Stimulated activated CD4-positive, alpha-beta T cell treated with anti-CD3 and anti-CD28 coated beads, Interleukin-2, amount 100 ng/mL, for 24 hours (primary cell): Measurements from ENCODE around the gene TMPRSS13.
A peak's percentile ranks its signal among the peaks of the same experiment; 100 is the strongest.

Experiments used
- DNase-seq, 2 donors: peaks; one replicate each; pipeline ENCODE4 v3.0.0-alpha.2; 2020

TMPRSS13 gene

DNA sequence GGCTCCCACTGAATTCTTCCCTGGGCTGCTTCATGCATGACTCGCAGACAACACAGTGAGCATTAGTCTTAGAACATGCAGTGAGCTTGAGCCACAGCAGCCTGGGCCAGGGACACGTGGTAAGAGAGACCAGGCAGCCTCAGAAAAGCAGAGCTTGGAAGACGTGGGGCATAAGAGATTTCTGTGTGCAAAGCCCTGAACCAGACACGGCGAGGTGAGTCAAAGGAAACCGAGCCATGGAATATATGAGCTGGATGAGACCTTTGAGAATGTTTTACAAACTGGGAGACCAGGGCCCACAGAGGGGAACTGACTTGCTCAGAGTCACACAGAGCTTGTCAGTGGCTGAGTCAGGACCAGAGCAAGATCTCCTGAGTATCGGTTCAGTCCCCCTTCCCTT, 44.2 kb downstream of the TMPRSS13 start:
- DNase-seq = peak in 1 of 2 donors; percentile 25

DNA sequence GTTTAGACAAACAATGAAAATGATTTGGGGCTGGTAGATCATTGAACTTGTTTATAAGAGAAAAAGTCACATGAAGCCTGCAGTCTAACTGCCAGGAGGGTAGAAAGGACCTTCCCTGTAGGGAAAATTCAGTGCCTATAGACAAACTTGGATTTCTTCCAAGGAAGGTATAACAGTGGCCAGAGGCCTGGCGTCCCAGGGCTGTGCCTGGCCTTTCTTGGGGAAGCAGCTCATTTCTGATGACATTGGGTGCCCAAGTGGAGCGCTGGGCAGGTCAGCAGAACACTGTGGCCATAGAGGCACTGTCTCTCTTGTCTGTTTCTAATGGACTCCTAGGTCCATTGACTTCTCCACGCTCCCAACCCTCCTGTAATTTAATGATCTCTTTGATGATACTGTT, 46.1 kb downstream of the TMPRSS13 start:
- no peak for DNase-seq

DNA sequence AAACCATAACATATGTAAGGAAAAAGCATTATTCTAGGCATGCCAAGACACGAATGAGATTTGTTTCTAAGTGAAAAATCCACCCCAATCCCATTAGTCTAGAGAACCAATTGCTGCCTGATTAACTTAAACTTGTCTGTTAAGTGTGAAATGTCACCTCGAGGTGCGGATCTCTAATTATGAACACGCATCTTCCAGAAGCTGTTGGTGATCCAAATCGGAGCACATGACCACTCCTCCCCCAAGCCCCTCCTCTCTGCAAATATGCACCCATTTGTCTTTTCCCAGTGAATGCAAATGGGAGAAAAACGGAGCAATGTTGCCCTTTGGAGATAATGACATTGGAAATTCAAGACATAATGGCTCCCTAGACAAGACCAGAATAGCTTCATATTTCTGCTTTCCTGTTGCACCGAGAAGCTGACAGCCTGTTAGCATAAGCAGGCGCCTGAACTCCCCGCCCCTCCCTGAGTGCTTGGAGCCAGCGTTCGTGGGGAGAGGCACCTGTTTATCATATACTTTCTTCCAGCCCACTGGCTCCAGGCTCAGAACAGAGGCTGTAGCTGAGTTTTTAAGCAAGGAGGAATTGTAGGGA, 46.8 kb downstream of the TMPRSS13 start:
- DNase-seq = no peak

DNA sequence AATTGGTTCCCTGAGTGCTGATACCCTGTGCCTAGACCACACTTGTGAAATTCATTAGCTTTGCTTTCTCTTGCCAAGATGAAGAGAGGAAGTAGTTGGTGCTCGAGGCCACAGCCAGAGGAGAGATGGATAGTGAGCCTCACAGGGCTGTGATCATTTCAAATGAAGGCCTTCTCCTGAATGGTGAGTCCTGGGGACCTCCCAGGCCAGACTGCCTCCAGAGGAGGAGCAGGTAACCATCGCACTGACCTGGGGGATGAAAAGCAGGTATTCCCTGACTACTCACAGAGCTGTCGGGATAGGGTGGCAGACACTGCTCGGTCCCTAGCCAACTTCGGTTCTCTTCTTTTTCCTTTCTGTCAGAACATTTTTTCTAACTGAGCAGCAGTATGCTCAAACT, 48.0 kb downstream of the TMPRSS13 start:
- DNase-seq = no peak

DNA sequence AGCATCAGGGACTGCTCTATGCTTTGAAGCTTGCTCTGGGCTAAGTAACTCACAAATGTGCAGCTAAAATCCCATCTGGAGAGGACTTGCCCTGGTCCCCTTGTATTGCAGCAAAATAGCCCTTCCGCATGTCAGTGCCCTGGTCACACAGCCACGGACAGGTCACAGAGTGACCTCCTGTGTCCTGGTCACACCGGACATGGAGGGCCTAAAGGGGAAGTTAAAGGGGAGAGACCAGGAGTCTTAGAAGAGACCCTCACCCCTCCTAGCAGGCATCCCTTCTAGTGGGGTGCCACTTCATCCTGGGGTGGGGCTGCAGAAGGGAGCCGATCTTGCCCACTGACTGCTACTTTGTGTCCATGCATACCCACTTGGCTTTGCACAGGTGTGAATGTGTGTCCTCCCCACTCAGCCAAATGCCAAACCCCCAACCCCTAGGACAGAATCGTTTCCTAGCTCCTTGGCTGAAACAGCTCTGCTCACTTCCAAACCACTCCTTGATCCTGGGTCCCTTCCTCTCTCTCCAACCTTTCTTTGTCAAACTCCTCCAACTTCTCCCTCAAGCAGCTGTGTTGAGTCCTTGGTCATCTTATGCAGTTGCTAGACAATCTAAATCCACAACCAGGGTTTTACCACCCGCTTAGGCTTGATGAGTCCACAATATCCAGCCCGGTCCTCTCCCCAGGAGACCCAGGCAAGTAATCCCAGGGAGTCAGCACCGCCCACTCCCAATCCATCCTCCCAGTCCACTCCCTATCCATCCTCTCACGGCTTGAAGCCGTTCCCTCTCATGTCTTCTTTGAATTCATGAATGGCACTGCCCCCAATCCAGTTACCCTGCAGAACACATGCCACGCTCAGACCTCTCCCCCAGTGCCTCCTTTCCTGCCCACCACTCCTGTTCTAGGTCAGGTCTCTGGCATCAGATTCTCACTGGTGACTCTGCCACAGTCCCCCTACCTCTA, 49.4 kb downstream of the TMPRSS13 start:
- no peak for DNase-seq

DNA sequence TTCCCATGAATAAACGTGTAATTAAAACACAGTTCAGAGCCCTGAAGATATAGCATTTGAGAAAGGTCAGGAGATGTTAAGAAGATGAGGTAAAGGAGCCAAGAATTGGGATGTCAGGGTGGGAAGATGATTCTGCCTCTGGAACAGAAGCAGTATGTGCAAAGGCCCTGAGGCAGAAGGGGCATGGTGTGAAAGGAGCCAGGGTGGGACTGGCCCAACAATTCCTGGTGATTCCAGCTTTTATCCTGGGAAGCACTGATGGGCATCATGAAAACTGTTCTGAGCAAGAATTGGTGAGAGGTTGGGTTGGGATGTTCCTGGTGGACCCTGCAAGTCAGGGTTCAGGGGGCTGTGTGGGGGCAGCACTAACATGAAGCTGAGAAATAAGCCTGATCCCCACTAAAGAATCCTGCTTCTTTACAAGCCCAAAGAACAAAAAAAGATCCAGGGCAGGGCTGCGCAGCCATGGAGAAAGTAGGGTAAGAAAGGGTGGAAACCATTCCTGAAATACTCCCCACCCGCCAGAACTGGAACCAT, 50.2 kb downstream of the TMPRSS13 start:
- no peak for DNase-seq

DNA sequence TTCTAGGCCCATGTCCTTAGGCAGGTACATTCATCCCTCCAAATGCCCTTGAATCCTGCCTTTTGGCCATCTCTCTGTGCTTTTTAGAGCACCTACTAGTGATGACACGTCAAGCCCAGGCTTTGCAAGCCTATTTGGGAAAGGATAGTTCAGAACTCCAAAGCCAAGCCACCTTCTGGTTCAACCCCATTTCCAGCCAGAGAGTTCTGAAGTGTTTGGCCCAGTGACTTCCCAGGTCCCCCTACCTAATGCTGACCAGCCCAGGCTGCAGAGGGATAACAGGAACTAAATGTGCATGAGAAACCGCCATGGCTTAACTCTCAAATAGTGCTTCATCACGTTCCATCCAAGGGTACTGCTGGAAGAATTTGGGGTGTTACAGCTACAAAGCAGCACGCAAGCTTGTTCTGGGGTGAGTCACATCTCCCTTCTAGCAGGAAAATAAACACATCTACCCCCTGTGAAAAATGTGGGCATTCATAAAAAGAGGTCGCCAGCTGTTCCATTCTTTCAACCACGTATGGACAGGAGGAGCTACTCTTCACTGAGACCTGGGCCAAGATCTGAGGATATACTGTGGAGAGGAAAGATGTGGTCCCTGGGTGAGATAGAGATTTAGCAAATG, 50.8 kb downstream of the TMPRSS13 start:
- DNase-seq = no peak

DNA sequence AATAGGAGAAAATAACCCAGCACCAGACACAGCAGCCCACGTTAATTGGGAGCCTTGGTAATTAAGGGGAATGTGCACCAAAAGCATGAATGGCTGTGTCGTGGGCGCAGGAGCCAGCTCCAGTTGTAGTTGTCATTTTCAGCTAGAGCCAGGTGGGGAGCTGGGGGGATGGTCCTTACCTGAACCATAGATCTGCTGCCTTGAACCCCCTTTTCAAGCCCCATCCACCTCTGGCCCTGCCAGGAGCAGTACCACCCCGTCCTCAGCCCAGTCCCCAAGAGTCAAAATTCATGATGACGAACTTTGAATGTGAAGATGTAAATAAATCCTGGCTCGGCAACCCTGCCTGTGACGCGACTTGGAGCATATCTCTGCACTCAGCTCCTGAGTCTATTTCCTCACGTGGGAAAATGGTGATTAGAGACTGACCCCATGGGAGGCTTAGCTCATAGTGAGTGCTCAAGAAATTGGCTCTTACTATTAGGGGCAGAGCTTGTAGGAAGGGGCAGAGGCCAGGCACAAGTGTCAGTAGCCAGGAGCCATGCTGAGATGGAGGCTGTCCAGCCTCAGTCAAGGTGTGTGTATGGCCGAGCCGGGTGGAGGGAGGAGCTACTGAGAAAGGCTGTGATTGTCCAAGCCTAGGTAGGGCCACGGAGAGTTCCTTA, 52.0 kb downstream of the TMPRSS13 start:
- no peak for DNase-seq

DNA sequence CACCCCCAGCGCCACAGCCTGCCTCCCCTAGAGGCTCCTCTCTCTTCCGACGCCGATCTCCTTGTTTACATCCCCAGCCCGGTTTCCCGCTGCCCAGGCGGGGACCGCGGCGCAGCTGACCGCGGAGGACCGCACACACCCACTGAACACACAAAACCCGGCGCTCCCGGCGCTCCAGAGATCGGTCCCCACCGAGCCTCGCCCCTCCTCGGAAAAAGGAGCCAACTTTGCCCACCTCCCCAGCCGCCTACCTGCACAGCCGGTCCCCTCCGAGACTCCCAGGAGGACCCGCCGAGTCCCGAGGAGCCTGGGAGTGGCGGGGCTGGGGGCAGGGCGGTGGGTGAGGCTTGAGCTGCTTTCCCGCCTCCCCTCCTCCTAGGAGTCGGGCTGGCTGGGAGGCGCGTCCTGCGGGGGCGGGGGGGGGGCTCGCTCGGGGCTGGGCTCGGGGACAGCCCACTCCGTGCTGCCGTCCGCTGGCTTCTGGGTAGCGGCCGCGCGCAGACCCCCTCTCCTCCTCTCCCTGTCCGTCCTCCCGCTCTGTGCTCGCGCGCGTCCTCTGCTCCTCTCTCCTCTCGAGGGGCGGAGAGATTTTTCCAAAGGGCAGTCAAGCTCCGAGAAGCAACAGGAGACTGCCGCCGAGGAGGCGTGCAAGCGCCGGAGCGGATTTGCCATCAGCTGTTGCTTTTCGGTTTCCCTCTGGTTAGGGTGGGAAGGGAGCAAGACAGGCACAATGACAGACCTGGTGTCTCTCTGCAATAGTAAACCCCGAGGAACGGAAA, 52.7 kb downstream of the TMPRSS13 start, which contains the start of gene FXYD6:
TSS of gene FXYD6 (minus strand) at position 318 of the 779 bp plus-strand sequence. CDS start 33,882 bp downstream, outside the sequence.
- DNase-seq = peak in 1 of 2 donors; percentile 17

DNA sequence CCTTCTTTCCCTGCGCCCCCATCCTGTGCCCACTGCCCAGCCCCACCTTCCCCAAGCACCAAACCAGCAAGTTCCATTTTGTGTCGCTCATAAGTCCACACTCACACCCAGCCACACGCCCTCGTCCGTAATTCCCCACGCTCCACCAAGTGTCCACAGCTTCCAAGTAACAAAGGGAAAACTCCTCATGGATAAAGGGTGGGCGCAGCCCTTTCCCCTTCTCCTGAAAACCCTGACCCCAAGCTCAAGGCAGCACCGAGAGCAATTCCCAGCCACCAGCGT, 53.2 kb downstream of the TMPRSS13 start:
- no peak for DNase-seq

DNA sequence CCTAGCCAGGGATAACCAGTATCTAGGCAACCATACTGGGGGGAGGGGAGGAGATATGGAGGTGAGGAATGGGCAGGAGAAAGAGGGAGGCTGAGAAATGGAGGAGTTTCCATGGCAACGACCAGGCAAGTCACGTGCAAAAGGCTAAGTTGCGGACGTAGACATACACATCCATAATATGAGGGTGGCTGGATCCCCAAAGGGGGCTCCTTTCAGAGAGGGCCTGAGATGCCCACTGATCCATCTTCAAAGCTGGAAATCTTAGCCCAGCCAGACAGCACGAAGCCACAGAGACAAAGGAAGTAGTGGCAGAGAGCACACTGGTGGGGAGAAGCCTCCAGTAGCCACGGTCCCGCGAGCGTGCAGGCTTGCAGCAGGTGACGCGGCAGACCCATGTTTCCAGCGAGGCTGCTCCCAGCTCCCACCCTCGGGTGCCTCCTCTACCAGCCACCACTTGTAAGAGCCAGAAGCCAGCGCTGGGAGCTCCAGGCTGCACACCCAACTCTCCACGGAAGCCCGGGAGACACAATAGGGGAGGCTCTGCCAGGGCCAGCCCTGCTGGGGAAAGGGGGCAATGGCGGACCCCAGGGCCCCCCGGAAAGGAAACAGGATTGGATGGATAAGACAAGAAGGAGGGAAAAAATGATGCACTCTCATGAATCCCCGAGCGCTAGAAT, 53.7 kb downstream of the TMPRSS13 start:
- DNase-seq = peak; percentile 23 to 31

DNA sequence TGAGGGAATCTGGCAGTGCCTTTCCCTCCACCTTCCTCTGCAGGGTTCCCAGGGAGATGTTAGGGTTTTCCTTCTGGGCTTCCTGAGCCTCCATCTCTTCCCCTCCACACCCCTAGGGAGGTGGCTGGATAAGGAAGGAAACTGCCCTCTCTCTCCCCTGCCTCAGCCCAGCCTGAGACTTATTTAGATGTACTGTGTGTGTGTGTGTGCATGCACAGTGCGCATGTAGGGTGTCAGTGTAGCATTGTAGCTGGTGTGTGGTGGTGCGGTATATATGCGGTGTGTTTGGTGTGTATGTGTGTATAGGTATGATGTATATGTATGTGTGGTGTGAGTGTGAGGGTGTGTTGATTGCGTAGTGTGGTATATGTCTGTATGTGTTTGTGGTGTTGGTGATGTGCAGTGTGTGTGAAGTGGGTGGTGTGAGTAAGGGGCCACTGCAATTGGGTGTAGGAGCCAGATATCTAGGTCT, 54.3 kb downstream of the TMPRSS13 start:
- DNase-seq = no peak

DNA sequence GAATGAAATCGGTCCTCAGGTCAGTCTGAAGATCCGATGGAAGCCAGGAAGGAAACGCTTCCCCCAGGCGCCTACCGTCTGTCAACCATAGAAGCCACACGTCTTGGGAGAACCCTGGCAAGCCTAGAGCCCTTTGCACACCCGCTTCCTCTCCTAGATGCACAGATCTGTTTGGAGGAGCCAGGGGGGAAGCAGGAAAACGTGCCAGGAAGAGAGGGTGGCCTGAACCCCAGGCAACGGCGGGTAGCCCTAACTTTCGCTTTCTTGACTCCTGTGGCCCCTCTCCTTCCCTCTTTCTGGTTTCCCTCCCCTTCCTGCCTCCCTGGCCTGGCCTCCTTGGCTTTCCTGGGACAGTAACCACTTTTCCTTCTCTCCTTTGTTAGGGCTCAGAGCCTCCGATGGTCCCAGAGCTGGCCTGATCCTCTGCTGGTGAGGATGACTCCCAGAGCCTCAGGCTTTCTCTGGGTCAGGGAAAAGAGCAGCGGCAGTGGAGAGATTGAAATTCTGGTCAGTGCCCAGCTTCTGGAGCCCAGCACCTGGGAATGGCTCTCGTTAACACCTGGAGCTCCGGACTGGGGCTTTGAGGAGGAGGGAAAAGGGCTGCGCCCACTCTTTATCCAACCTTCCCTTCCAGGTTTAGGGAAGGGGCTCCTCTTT, 54.8 kb downstream of the TMPRSS13 start:
- DNase-seq = no peak

DNA sequence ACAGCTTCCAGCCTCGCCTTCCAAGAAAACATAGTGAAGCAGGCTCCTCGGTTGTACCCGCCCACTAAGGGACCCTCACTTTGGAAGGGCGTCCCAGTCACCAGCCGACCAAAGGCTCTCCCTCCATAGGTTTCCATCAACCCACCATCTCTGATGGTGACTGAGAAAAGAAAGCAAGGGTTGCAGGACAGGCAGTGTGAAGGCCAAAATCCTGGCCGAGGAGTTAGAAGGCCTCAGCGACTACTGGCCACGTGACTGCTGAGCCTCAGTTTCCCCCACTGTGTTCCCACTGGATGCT, 55.4 kb downstream of the TMPRSS13 start:
- DNase-seq = no peak

DNA sequence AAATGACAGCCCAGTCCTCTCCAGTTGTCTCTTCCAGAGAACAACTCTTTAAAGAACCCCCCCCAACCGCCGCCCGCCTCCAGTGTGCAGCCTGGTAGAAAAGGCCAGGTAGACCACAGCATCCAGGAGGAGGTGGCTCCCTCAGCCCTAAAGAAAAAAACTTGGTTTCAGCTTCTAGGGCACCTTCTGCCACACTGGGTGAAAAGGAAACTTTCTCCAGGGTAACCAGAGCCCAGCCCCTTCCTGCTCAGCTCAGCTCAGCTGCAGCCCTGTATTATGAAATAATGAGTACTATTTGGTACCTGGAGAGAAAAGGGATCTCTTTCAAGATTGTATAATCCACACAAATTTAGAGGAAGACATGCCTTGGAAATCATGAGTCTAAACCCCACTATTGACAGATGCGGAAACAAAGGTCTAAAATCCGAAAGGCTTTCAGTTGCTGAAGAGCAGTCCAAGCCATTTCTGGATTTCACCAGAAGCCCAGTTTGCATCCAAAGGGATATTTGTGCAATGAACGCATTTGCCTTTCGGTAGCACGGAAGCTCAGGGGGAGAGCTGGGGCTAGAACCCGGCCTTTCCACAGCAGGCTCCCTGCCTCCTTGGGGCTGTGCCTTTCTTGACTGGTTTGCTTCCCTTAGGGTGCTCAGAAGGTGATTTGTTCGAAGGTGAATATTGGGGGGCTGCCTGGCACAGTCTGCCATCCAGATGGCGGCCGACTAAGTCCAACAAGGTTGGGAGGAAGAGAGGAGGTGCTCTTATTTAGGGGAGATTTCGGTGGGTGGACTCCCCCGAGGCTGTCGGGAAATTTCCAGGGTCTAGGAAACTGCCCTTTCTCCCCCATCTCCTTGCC, 56.0 kb downstream of the TMPRSS13 start:
- DNase-seq = no peak

DNA sequence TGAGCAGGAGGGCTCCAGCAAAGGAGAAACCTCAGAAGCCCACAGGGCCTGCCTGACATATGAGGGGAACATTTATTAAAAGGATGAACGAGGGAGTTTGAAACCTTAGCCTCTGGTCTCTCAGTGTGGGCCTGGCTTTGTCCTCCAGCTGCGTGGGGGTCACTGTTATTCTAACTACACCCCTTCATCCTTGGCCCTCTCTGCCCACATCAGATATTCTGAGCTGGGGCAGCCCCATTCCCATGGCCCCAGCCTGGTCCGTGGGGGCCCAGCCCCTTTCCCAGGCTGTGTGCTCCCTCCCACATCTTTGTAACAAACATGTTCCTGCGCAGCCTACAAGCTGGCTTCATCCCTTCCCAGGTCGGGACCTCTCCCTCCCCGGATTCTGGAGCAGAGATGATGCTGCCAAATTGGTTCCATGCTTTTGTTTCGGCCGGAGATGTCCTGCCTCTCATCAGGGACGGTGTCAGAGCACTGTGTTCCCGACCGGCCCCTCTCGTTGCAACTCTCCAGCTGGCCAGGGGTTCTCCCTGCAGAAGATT, 56.7 kb downstream of the TMPRSS13 start:
- no peak for DNase-seq

DNA sequence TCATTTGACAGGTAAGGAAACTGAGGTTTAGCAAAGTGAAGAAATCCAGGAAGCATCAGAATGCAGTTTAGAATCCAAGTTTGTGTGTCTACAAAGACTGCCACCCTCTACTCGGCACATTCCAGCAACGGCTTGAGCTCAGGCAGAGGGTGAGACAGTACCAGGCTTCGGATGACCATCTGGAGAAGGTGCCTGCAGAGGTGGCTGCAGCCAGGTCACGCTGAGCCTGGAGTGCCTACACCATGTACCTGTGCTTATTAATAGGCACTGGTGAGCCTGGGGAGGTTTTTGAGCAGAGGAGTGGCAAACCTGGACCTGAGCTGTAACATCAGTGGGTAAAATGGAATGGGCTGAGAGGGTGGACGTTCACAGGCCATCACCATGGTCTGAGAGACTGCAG, 57.4 kb downstream of the TMPRSS13 start:
- DNase-seq = no peak

DNA sequence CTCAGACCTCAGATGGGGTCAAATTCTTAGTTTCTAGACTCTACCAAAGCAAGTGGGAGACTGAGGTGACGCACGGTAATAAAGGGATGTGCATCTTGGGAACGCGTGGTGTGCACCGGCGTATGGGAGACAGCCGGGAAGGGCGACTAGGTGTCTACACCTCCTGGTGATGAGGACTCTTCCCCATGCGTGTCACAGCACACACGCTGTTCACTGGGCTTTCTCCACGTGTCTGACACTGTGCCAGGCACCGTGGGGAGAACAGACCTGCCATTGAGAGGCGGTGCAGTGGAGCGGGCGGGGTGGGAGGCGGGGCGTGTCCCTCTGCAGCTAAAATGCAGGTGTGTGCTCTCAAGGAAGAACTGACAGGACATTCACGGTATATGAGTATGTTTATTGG, 58.0 kb downstream of the TMPRSS13 start:
- no peak for DNase-seq

DNA sequence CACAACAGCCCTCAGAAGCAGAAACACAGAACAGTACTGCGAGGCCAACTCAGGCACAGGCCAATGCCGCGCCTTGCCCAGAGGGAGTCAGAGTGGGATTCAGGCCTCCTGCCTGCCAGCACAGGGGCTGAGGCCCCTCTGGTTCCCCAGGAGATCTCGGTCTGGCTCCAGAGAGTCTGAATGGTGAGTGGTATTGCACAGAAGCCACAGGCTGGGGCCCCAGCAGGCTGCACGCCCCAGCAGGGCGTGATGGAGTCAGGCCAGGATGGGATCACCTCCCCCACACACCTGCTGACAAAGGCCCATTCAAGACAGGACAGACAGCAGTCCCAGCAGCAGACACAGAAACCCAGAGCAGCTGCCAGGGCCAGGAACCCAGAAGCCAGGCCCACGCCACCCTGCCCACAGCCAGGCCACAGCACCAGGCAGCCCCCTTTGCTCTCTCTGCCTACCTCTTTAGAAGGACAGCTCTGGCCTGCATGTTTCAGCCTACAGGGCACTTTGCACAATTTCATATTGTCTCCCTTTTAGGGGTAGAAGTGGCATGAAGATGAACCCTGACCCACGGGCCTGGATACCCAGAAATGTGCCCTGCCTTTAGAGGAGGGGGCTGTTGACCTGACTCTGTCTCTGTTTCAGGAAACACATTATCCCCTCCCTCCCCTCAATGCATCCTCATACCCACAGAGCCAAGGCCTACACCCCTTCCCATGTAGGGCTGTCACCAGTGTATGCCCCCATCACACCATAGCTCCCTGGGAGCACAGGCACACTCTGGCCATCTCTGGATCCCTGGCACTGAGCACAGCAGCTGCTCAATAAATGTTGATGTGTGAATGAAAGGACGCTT, 58.9 kb downstream of the TMPRSS13 start:
- no peak for DNase-seq
